Stomach (tissue), 9 donors: Measurements from ENCODE around the gene BCAP31. TPM values are rescaled to one million over a fixed set of nuclear protein-coding genes. Genes with fewer than 3 reads are reported as not detected.
A peak's percentile ranks its signal among the peaks of the same experiment; 100 is the strongest.

ENCODE experiments used
- DNase-seq, 2 donors: peaks; one replicate each; pipeline versions ENCODE4 v3.0.0 to v3.0.0-alpha.2; 2013 to 2019
- H3K27ac ChIP-seq, 5 donors: fragments of 200-600 bp in 4 of 5; sonication (generic) in 4 of 5; one replicate each; pipeline ENCODE4 v1.5.1; 2013 to 2019; ENCODE audit warnings: mild to moderate bottlenecking in 1 of 5, moderate library complexity in 1 of 5
- H3K27me3 ChIP-seq, 3 donors: fragments of 200-600 bp; sonication (generic); one replicate each; pipeline ENCODE4 v1.5.1; 2017 to 2019; ENCODE audit warnings: mixed run types in 1 of 3
- H3K36me3 ChIP-seq, 4 donors: fragments of 200-600 bp; sonication (generic); 1 replicate in 3 of 4; 2 replicates in 1 of 4; pipeline ENCODE4 v1.5.1; 2016 to 2019
- H3K4me1 ChIP-seq, 4 donors: fragments of 200-600 bp; sonication (generic); one replicate each; pipeline ENCODE4 v1.5.1; 2016 to 2019
- H3K4me3 ChIP-seq, 4 donors: fragments of 200-600 bp; sonication (generic) in 3 of 4; one replicate each; pipeline ENCODE4 v1.5.1; 2016 to 2019; ENCODE audit warnings: mild to moderate bottlenecking in 1 of 4
- H3K9me3 ChIP-seq, 4 donors: fragments of 200-600 bp; sonication (generic); one replicate each; pipeline ENCODE4 v1.5.1; 2016 to 2019
- EP300 ChIP-seq: sonication (generic); formaldehyde crosslinking; IDR thresholded peaks from one replicate; pipeline ENCODE4 v1.6.1; 2017; ENCODE audit warnings: antibody characterized with exemption
- POLR2A ChIP-seq, 4 donors: fragments of 450-650 bp; IDR thresholded peaks; one replicate each; pipeline ENCODE4 v1.6.1; 2016; ENCODE audit warnings: antibody characterized with exemption in 4 of 4, control low read depth in 2 of 4, mild to moderate bottlenecking in 1 of 4, moderate library complexity in 1 of 4
- POLR2AphosphoS5 ChIP-seq, 3 donors: sonication (generic); formaldehyde crosslinking; IDR thresholded peaks; one replicate each; pipeline ENCODE4 v1.6.1; 2016; ENCODE audit warnings: antibody characterized with exemption in 3 of 3
- WGBS, 5 donors: extraction: QIAGEN DNeasy Blood & Tissue Kit in 3 of 5; methylation state at CpG; one replicate each; pipeline versions ENCODE4 v1.1.5 to v1.1.7; 2013 to 2018; 5-methylcytosine and 5-hydroxymethylcytosine counted together
- intact Hi-C: fragments of 100-400 bp; cut with DNase I; formaldehyde crosslinking; loops from one replicate; pipeline ENCODE4 v1.15.1; 2023; ENCODE audit warnings: low total_unique reads
- polyA plus RNA-seq, 3 donors: library from polyadenylated mRNA; stranded (reverse); fragments of 200-250 nt; gene quantifications; one replicate each; pipeline ENCODE4 v1.2.3, GENCODE V29; 2013
- total RNA-seq, 5 donors: library from RNA; depleted of rRNA; stranded (reverse); fragments of >200 nt; gene quantifications; one replicate each; pipeline versions ENCODE4 v1.1.0 to v1.2.3, GENCODE V29; 2014 to 2016
- TF ChIP-seq, protein P1 (sequence below), 7 experiments: fragments of 450-650 bp in 4 of 7; fragments of 200-600 bp in 3 of 7; sonication (generic) in 3 of 7; IDR thresholded peaks; one replicate each; pipeline ENCODE4 v1.5.1; 2016 to 2019; ENCODE audit warnings: antibody characterized with exemption in 7 of 7, control low read depth in 2 of 7, mild to moderate bottlenecking in 1 of 7
- donor health status: healthy with polysubstance abuse.
- donor health status: Bipolar disorder and iron deficiency.
- donor health status: healthy.

The BCAP31 gene
- total and polyA plus RNA-seq, 8 donors, result 0.58 to 156 (median 82.0) TPM

DNA sequence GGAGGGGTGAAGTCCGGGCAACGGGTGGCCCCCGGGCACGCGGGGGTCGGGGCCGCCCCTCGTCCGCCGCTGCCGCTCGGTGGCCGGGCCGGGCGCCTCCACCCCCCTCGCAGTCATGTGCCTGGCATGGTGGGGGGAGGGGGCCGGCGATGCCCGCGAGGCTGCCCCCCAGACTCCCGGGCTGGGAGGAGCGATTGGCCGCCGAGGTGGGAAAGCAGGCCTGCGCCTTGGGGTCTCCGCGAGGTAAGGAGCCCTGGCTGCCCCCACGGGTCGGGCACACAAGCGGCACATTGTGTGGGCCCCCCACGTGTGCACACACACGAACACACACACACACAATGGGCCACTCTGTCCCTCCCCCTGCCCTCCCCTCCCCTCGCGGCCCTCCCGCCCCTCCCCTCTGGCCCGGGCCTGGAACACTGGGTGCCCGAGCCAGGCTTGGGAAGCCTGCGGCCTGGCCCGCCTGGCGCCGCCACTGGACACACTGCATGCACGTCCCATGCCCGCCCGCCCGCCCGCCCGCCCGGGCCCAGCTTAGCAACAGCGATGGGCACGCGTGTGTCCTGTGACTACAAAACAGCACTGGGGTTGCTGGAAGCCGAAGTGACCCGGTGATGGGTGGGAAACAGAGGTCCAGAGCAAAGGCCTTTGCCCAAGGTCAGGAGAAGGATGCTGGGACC, 35.1 kb downstream of the BCAP31 start:
- DNase-seq, result peak; percentile 53 to 57
- Histone ChIP-seq H3K36me3 (peaks cover 0 to 8% (median 0%) of the 10 kb centered on the region in 4 donors), H3K27me3 (peaks cover 8 to 21% (median 20%) of the 10 kb centered on the region in 3 donors), H3K9me3 (peaks cover 0 to 2% (median 0%) of the 10 kb centered on the region in 4 donors), H3K27ac (peak overlapping the region in 2 of 5 donors; percentile 74 to 82), H3K4me1 (peaks cover 0 to 28% (median 20%) of the 10 kb centered on the region in 4 donors), H3K4me3 (peak overlapping the region; percentile 42 to 50 (median 45))
- TF ChIP-seq EP300 (no peak), POLR2A (IDR thresholded peaks at IDR 0.05) (no peak), POLR2AphosphoS5 (IDR thresholded peaks at IDR 0.05) (no peak)
- TF ChIP-seq, protein P1, sequence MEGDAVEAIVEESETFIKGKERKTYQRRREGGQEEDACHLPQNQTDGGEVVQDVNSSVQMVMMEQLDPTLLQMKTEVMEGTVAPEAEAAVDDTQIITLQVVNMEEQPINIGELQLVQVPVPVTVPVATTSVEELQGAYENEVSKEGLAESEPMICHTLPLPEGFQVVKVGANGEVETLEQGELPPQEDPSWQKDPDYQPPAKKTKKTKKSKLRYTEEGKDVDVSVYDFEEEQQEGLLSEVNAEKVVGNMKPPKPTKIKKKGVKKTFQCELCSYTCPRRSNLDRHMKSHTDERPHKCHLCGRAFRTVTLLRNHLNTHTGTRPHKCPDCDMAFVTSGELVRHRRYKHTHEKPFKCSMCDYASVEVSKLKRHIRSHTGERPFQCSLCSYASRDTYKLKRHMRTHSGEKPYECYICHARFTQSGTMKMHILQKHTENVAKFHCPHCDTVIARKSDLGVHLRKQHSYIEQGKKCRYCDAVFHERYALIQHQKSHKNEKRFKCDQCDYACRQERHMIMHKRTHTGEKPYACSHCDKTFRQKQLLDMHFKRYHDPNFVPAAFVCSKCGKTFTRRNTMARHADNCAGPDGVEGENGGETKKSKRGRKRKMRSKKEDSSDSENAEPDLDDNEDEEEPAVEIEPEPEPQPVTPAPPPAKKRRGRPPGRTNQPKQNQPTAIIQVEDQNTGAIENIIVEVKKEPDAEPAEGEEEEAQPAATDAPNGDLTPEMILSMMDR (IDR thresholded peaks at IDR 0.05), result no peak
- 0 to 47% (median 40%) methylated on average over 1 to 42 of the region's 53 CpGs for WGBS, 5 donors
- intact Hi-C loops, result no loop called here

DNA sequence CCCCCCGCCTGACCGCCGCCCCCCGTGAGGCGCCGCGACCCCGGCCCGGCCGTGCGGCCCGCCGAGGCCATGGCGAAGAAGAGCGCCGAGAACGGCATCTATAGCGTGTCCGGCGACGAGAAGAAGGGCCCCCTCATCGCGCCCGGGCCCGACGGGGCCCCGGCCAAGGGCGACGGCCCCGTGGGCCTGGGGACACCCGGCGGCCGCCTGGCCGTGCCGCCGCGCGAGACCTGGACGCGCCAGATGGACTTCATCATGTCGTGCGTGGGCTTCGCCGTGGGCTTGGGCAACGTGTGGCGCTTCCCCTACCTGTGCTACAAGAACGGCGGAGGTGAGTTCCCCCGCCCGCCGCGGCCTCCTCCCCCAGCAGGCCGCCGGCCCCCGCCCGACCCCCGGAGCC, 35.7 kb downstream of the BCAP31 start:
- Histone ChIP-seq H3K4me1 (peaks cover 0 to 28% (median 20%) of the 10 kb centered on the region in 4 donors), H3K9me3 (peaks cover 0 to 7% (median 2%) of the 10 kb centered on the region in 4 donors), H3K27ac (peak overlapping the region in 2 of 5 donors; percentile 74 to 82), H3K27me3 (peaks cover 8 to 21% (median 20%) of the 10 kb centered on the region in 3 donors), H3K36me3 (peaks cover 0 to 3% (median 0%) of the 10 kb centered on the region in 4 donors), H3K4me3 (peak overlapping the region; percentile 42 to 50 (median 45))
- WGBS, 5 donors, result 1 to 46% (median 9%) methylated on average over 11 to 50 of the region's 57 CpGs; no CpG with 5 or more reads in 1 of the 5 donors
- no peak for DNase-seq
- intact Hi-C loops, result no loop called here
- TF ChIP-seq, protein P1 (IDR thresholded peaks at IDR 0.05), result no peak
- no peak for TF ChIP-seq EP300
- TF ChIP-seq POLR2AphosphoS5 (IDR thresholded peaks at IDR 0.05), result no peak
- no peak for TF ChIP-seq POLR2A (IDR thresholded peaks at IDR 0.05)

DNA sequence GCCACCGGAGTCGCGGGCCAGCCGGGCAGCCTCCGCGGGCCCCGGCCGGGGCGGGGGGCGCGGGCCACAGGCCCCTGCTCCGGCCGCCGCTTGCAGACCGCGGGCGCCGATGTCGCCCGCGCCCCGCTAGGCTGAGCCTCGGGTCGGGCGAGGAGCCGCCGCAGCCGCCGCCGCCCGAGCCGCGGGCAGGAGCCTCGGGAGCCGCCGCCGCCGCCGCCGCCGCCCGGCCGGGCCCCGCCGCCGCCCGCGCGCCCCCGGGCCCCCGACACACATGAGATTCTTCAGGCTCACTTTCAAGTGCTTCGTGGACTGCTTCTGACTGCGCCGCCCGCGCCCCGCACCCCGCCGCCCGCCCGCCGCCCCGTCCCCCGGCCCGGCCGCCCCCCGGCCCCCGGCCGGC, 36.1 kb downstream of the BCAP31 start:
- peaks cover 8 to 21% (median 20%) of the 10 kb centered on the region in 3 donors for H3K27me3 ChIP-seq
- H3K4me1 ChIP-seq, result peaks cover 0 to 25% (median 20%) of the 10 kb centered on the region in 4 donors
- peaks cover 0 to 11% (median 4%) of the 10 kb centered on the region in 4 donors for H3K9me3 ChIP-seq
- no peak for DNase-seq
- H3K27ac ChIP-seq, result peak overlapping the region in 1 of 5 donors; percentile 64
- TF ChIP-seq EP300 (no peak), POLR2A (IDR thresholded peaks at IDR 0.05) (no peak), POLR2AphosphoS5 (IDR thresholded peaks at IDR 0.05) (no peak)
- TF ChIP-seq, protein P1 (IDR thresholded peaks at IDR 0.05), result no peak
- H3K36me3 ChIP-seq, result no peaks in the 10 kb centered on the region
- intact Hi-C loops, result no loop called here
- H3K4me3 ChIP-seq, result no peak overlapping the region
- 2 to 54% (median 35%) methylated on average over 4 to 29 of the region's 69 CpGs; no CpG with 5 or more reads in 2 of the 5 donors for WGBS, 5 donors

DNA sequence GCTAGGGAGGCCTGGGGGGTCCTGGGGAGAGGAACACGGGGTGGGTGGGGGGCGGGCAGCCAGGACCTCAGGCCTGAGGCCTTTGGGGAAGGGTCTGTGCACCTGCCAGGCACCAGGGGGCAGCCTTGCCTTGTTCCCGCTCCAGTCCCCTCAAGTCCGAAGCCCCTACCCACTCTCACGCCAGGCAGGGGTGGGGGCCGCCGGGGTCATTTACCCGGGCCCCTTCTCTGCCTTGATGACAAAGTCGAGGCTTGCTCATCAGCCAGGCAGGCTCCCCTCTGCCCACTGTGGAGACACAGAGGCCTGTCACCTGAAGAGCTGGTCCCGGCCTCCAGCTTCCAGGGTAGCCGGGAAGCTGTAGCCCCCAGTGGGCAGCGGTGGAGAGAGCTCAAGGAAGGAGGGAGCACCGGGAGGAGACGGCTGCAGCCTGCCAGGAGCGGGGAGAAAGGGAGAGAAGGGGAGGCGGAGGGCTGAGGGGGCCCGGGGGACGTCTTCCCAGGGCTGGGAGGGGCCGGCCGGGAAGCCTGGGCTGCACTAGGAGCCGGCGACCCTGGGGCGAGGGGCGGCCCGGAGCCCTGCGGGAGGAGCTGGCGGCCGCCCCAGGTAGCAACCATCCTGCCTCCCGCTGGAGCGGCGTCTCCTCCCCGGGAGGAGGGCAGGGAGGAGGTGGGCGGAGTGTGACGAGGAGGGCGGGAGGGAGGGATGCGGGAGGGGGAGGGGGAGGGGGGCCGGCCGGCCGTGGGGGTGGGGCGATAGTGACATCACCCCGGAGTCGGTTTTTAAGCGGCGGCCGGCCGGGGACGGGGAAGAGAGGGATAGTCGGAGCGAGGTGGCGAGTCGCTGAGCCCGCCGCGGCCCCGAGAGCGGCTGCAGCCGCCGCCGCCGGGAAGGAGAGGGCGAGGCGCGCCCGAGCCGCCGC, 36.8 kb downstream of the BCAP31 start, which contains the start of gene SLC6A8:
SLC6A8 (plus strand) TSS at position 806 of the 919 bp plus-strand sequence. CDS start 649 bp downstream, outside the sequence.
- TF ChIP-seq EP300 (no peak), POLR2A (IDR thresholded peaks at IDR 0.05) (no peak), POLR2AphosphoS5 (IDR thresholded peaks at IDR 0.05) (peak in 2 of 3 donors; percentile 22 to 51)
- TF ChIP-seq, protein P1 (IDR thresholded peaks at IDR 0.05), result peak in 2 of 7 experiments; percentile 14 to 37
- Histone ChIP-seq H3K36me3 (no peaks in the 10 kb centered on the region), H3K9me3 (peaks cover 0 to 14% (median 4%) of the 10 kb centered on the region in 4 donors), H3K4me3 (peak within 1 kb of the TSS; percentile 45 to 50 (median 45)), H3K27ac (peak within 1 kb of the TSS in 3 of 5 donors; percentile 49 to 82 (median 74)), H3K4me1 (peaks cover 0 to 24% (median 20%) of the 10 kb centered on the region in 4 donors), H3K27me3 (peaks cover 8 to 21% (median 20%) of the 10 kb centered on the region in 3 donors)
- intact Hi-C loops, result no loop called here
- WGBS, 5 donors, result 1 to 41% (median 12%) methylated on average over 7 to 41 of the region's 66 CpGs
- peak; percentile 74 to 83 for DNase-seq
